ENCODE results near the gene ZNF318.

DNA sequence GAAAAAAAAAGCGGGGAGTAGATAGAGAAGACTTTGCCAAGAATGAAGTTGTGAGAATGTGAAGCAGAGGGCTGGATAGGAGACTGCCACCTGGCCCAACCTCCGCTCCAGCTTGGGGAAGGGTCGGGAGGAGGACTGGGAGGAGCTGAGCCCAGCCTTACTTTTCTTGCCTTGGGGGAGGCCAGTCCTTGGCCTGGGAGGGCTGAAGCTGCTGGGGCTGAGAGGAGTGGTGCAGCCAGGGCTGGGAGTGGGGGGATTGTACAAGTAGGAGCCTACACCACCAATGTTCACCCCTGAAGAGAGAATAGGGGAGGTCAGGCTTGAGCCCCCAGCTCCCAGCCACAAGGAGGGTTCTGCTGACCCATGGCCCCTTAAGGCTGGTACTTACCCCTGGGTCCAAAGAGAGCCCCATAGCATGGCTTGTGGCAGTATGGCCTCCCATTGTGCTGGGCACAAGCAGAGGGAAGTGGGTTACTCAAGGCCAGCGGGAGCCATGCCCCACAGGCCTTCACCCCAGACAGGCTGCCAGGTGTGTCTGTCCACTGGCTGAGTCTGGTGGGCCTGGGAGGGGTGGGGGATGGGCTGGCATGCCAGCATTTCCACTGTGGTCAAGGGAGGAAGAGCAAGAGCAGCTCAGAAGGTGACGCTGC lies 61.9 kb downstream of the ZNF318 start:
- TF ChIP-seq, protein P1, sequence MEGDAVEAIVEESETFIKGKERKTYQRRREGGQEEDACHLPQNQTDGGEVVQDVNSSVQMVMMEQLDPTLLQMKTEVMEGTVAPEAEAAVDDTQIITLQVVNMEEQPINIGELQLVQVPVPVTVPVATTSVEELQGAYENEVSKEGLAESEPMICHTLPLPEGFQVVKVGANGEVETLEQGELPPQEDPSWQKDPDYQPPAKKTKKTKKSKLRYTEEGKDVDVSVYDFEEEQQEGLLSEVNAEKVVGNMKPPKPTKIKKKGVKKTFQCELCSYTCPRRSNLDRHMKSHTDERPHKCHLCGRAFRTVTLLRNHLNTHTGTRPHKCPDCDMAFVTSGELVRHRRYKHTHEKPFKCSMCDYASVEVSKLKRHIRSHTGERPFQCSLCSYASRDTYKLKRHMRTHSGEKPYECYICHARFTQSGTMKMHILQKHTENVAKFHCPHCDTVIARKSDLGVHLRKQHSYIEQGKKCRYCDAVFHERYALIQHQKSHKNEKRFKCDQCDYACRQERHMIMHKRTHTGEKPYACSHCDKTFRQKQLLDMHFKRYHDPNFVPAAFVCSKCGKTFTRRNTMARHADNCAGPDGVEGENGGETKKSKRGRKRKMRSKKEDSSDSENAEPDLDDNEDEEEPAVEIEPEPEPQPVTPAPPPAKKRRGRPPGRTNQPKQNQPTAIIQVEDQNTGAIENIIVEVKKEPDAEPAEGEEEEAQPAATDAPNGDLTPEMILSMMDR (IDR thresholded peaks at IDR 0.05): no peak
- TF ChIP-seq POLR2A (IDR thresholded peaks at IDR 0.05): no peak
